Bronchial epithelial cell (primary cell): ENCODE data around the gene XCR1. TPM values are rescaled to one million over a fixed set of nuclear protein-coding genes. Genes with fewer than 3 reads are reported as not detected.

Source experiments
- DNase-seq: peaks from one replicate; pipeline ENCODE4 v3.0.0-alpha.2; 2010; ENCODE audit warnings: low read depth
- FAIRE-seq: peaks from 2 replicates; lab custom pipeline; 2011; peaks lifted over from hg19 to GRCh38; lab: Jason Lieb, UNC
- H3K27me3 ChIP-seq: 2 replicates; pipeline ENCODE4 v1.5.1; 2011; ENCODE audit warnings: low read length; ENCODE audit not compliant: control insufficient read depth, insufficient read depth
- H3K36me3 ChIP-seq: 2 replicates; pipeline ENCODE4 v1.5.1; 2011; ENCODE audit warnings: low read length; ENCODE audit not compliant: control insufficient read depth, insufficient read depth
- H3K4me3 ChIP-seq: 2 replicates; pipeline ENCODE4 v1.5.1; 2011; ENCODE audit warnings: mild to moderate bottlenecking, low read depth, low read length, control low read depth
- total RNA-seq: library from RNA; depleted of rRNA; stranded (reverse); fragments of >200 nt; gene quantifications from 2 replicates; pipeline ENCODE4 v1.2.1, GENCODE V29; 2014
- TF ChIP-seq, protein P1 (sequence below): IDR thresholded peaks from 2 replicates; pipeline ENCODE4 v1.5.1; 2011; ENCODE audit warnings: mild to moderate bottlenecking, moderate library complexity, low read length, control low read depth, inconsistent platforms; ENCODE audit not compliant: insufficient read depth, severe bottlenecking

XCR1 gene
- total RNA-seq, 1 donor from 2014 or later: under 0.01 TPM

DNA sequence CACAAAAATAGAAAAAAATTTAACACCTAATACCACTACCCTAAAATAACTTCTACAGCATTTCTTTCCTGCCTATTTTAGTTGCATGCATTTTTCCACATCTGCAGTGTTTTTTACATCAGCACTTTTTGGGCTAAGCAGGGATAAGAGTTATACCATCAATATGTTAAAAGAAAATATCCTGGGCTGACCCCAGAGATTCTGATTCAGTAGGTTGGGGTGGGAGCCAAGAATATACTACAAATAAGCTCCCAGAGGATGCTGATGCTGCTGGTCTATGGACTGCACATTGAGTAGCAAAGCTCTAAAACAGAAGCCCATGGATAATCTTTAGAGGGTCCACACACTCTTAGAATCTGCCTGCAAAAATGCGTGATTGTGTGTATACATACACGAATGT, 46.5 kb downstream of the XCR1 start:
- DNase-seq (no peak), FAIRE-seq (no peak)
- Histone ChIP-seq H3K36me3 (peaks cover 13% of the 10 kb centered on the region), H3K4me3 (no peak overlapping the region), H3K27me3 (no peaks in the 10 kb centered on the region)
- TF ChIP-seq, protein P1, sequence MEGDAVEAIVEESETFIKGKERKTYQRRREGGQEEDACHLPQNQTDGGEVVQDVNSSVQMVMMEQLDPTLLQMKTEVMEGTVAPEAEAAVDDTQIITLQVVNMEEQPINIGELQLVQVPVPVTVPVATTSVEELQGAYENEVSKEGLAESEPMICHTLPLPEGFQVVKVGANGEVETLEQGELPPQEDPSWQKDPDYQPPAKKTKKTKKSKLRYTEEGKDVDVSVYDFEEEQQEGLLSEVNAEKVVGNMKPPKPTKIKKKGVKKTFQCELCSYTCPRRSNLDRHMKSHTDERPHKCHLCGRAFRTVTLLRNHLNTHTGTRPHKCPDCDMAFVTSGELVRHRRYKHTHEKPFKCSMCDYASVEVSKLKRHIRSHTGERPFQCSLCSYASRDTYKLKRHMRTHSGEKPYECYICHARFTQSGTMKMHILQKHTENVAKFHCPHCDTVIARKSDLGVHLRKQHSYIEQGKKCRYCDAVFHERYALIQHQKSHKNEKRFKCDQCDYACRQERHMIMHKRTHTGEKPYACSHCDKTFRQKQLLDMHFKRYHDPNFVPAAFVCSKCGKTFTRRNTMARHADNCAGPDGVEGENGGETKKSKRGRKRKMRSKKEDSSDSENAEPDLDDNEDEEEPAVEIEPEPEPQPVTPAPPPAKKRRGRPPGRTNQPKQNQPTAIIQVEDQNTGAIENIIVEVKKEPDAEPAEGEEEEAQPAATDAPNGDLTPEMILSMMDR: no peak

GRCh38 chr3:45980229-45980813, 47.0 kb downstream of the XCR1 start:
- H3K36me3 ChIP-seq: peaks cover 13% of the 10 kb centered on the region
- FAIRE-seq (no peak), DNase-seq (no peak)
- TF ChIP-seq, protein P1: no peak
- no peak overlapping the region for H3K4me3 ChIP-seq
- H3K27me3 ChIP-seq: no peaks in the 10 kb centered on the region

DNA sequence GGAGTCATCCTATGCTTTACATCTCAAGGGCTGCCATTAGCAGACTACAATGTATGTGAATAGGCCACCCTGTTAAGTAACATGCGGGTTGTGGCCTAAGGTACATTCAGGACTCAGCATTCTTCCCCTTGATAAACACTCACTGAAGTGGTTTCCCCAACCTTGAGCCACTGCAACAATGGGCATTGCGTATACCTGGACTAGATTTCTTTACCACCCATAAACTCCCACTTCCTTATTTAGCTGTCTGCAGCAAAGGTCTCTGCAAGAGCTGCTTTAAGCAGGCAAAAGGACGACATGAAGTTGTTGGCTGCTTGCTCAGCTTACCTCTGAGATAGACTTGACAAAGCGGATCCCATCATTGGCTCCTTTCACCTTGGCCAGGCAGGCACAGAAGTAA, 47.9 kb downstream of the XCR1 start:
- H3K36me3 ChIP-seq: peaks cover 13% of the 10 kb centered on the region
- no peak for FAIRE-seq

DNA sequence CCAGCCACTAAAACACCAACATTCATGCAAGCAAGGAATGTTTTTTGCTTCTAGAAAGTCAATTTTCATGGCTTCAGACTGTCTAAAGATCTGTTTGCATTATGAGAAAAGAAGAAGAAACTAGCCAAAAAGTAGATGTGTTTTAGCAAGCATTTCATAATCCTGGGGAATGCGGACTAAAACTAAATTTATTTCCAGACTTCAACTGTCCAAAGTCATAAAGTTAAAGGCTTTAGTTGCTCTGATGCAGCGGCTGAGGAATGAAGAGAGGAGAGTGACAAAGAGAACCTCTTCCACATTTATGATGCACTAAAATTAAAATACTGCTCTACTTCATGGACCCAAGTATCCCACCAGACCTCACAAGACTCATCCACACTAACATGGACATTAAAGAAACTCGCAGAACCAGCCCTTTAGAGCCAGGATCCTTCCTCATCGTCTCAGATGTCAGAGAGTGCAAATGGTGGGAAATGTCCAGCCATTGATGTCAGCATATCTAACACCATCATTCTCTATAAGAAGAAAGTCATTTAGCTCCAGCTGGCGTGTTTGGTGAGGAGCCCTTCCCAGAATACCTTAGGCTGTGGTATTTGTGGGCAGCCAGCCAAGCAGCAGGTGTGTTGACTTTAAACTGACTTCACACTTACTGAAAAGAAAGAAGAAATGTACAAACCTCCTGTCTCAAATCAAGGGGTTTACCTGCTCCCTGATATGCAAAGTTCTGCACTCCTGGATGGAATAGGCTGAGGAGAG, 49.1 kb downstream of the XCR1 start:
- TF ChIP-seq, protein P1: no peak
- H3K36me3 ChIP-seq: peaks cover 8% of the 10 kb centered on the region
- H3K4me3 ChIP-seq: no peak overlapping the region
- FAIRE-seq (no peak), DNase-seq (peak; percentile 76)
- no peaks in the 10 kb centered on the region for H3K27me3 ChIP-seq

More for the DNA sequence above, 47.9 kb downstream of the XCR1 start:
- no peak for DNase-seq
- TF ChIP-seq, protein P1: no peak
- H3K27me3 ChIP-seq: no peaks in the 10 kb centered on the region
- H3K4me3 ChIP-seq: no peak overlapping the region

DNA sequence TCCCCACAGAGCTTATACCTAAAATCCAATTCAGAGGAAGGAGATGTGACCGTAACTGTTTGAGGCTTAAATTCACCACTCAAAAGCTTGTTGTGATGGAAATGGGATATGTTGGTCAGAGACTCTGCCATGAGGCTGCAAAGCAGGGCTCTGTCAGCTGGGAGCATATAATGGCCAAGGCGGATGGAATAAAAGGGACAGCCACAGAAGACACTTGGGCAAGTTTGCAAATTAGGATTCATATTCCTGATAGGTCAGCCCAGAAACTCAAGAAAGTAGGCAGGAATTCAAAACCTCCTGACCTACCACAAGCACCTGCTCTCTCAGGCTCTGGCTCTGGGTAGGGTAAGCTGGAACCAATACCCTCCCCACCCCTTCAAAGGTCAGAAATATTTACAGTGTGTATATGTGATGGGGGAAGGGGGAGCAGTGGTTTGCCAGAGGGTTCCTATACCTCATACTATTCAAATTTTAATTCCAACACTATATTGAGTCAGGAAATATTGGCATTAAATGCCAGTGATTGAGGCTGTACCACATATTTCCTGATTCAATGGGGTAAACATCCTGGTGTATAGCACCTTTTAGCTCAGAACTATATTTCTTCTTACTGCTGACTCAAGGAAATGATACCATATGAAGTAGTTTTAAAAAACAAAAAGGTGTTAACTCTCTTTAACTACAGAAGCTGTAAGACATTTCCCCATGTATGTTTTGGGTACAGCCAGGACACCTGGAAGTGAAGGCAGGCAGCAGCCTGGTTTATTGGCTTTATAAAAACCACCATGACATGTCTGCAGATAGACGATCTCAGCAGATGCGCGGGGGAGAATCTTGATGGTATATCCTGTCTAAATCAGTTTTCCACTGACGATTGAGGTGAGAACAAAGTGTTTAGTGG, 50.8 kb downstream of the XCR1 start:
- DNase-seq (no peak), FAIRE-seq (no peak)
- peaks cover 8% of the 10 kb centered on the region for H3K36me3 ChIP-seq
- TF ChIP-seq, protein P1: no peak
- no peak overlapping the region for H3K4me3 ChIP-seq
- no peaks in the 10 kb centered on the region for H3K27me3 ChIP-seq
